ENCODE results near the gene YY1AP1. TPM values are rescaled to one million over a fixed set of nuclear protein-coding genes. Genes with fewer than 3 reads are reported as not detected.
"Not testable (repeated sequence)": the region's sequence is repeated elsewhere in the genome, so short reads cannot be mapped to it uniquely, and the experiment has no call there.

YY1AP1 gene
- polyA plus RNA-seq, 2 of the 4 experiments (the other 2 are of a cell fraction), result 34.2 to 91.5 TPM

- no peak for ATAC-seq
- CTCF ChIA-PET, result interaction anchor here (0.8 to 1.3 kb wide), 2 partner anchors 9 to 403 kb away, joined by 3 to 4 read pairs; no protein-coding TSS in a partner anchor
- WGBS (ENCODE audit: missing lambda C conversion rate), result 93% methylated on average over 3 of the region's 3 CpGs
Measured at GRCh38 chr1:155725142-155725541, 36.6 kb upstream of the YY1AP1 start.

GRCh38 chr1:155719703-155720102 lies 31.1 kb upstream of the YY1AP1 start:
- no peak for ATAC-seq
- Histone ChIP-seq H3K4me2 (no peak overlapping the region), H3K9me3 (no peaks in the 10 kb centered on the region), H3K4me1 (no peaks in the 10 kb centered on the region), H3K27ac (no peak overlapping the region), H3K4me3 (no peak overlapping the region)
- 93% methylated on average over 2 of the region's 4 CpGs for WGBS (ENCODE audit: missing lambda C conversion rate)
- CTCF ChIA-PET, result interaction anchor here (1.4 kb wide), 1 partner anchor 9 kb away, joined by 3 read pairs; no protein-coding TSS in a partner anchor
- FAIRE-seq, result no peak
- no peak for TF ChIP-seq NR3C1 (IDR thresholded peaks at IDR 0.05)
- no peak for TF ChIP-seq BCL3 (IDR thresholded peaks at IDR 0.05)
- no peak for TF ChIP-seq REST (IDR thresholded peaks at IDR 0.05)
- TF ChIP-seq FOXS1 (CRISPR knock-in tag; IDR thresholded peaks at IDR 0.05), result no peak
- no peak for TF ChIP-seq CTCF (IDR thresholded peaks at IDR 0.05)
- TF ChIP-seq TP53 (CRISPR knock-in tag; IDR thresholded peaks at IDR 0.05), result no peak
- no peak for TF ChIP-seq RCOR1 (IDR thresholded peaks at IDR 0.05; ENCODE audit: low read depth, low read length)
- TF ChIP-seq EP300 (IDR thresholded peaks at IDR 0.05), result no peak
- no peak for TF ChIP-seq RNF2 (IDR thresholded peaks at IDR 0.05; ENCODE audit: borderline replicate concordance, low read depth)
- no peak for TF ChIP-seq PBX3 (IDR thresholded peaks at IDR 0.05)
- TF ChIP-seq MAX (IDR thresholded peaks at IDR 0.05), result no peak
- TF ChIP-seq EHMT2 (IDR thresholded peaks at IDR 0.05; ENCODE audit: low read depth), result no peak
- TF ChIP-seq HES2 (IDR thresholded peaks at IDR 0.05), result no peak
- no peak for TF ChIP-seq NFE2L2 (conservative IDR thresholded peaks at IDR 0.05; ENCODE audit: low read length)
- POLR2A ChIA-PET, result no interaction called here
- no peak for DNase-seq (ENCODE audit: low read depth in 1 of 2, low spot score in 1 of 2)

More at GRCh38 chr1:155725142-155725541, 36.6 kb upstream of the YY1AP1 start:
- POLR2A ChIA-PET, result no interaction called here
- FAIRE-seq (no peak), DNase-seq (ENCODE audit: low read depth in 1 of 2, low spot score in 1 of 2) (no peak)
- Histone ChIP-seq H3K4me1 (no peaks in the 10 kb centered on the region), H3K4me3 (no peak overlapping the region), H3K27ac (no peak overlapping the region), H3K9me3 (no peaks in the 10 kb centered on the region), H3K4me2 (no peak overlapping the region)
- TF ChIP-seq KDM5A (IDR thresholded peaks at IDR 0.05), result no peak
- no peak for TF ChIP-seq PBX3 (IDR thresholded peaks at IDR 0.05)
- TF ChIP-seq MAFK (IDR thresholded peaks at IDR 0.05; ENCODE audit: partially characterized antibody), result no peak
- no peak for TF ChIP-seq RARB (CRISPR knock-in tag; IDR thresholded peaks at IDR 0.05)
- no peak for TF ChIP-seq PHF8 (IDR thresholded peaks at IDR 0.05; ENCODE audit: borderline replicate concordance, low read depth)
- no peak for TF ChIP-seq ELK1 (IDR thresholded peaks at IDR 0.05; ENCODE audit: low read depth, low read length)
- no peak for TF ChIP-seq E2F6 (IDR thresholded peaks at IDR 0.05; ENCODE audit: borderline replicate concordance, low read depth)

- FAIRE-seq; POLR2A ChIA-PET; ATAC-seq; H3K27ac ChIP-seq; H3K4me1 ChIP-seq; H3K4me2 ChIP-seq; DNase-seq (ENCODE audit: low read depth in 1 of 2, low spot score in 1 of 2); H3K9me3 ChIP-seq; H3K4me3 ChIP-seq: not testable (repeated sequence)
- WGBS (ENCODE audit: missing lambda C conversion rate), result 88% methylated on average over 6 of the region's 6 CpGs
- CTCF ChIA-PET, result interaction anchor here (0.6 to 1.4 kb wide), 2 partner anchors 11 to 315 kb away, joined by 3 read pairs; no protein-coding TSS in a partner anchor
Measured at GRCh38 chr1:155718524-155719115, 30.0 kb upstream of the YY1AP1 start.

Data from A549 (cell line).